CD4-positive, alpha-beta T cell (primary cell): Measurements from ENCODE around the gene RNF111. TPM values are rescaled to one million over a fixed set of nuclear protein-coding genes. Genes with fewer than 3 reads are reported as not detected.

Source experiments
- ATAC-seq: fragments of 200-7000 bp; cut with Tn5 transposase; one replicate; pipeline ENCODE4 v1.10.0; 2022; ENCODE audit warnings: mild to moderate bottlenecking; ENCODE audit not compliant: poor library complexity
- CTCF ChIA-PET: fragments of 350-600 bp; sonication (Branson Sonifier 250); formaldehyde crosslinking; loops from one replicate; lab custom pipeline; 2021; ENCODE audit warnings: antibody characterized with exemption, inconsistent platforms; lab: Charles Lee
- POLR2A ChIA-PET: fragments of 350-600 bp; sonication (Branson Sonifier 250); formaldehyde crosslinking; loops from one replicate; lab custom pipeline; 2021; ENCODE audit warnings: antibody characterized with exemption, inconsistent platforms; lab: Charles Lee
- DNase-seq, 14 experiments: peaks; one replicate each; pipeline ENCODE4 v3.0.0-alpha.2; 2013 to 2020; ENCODE audit warnings: mixed read lengths in 2 of 14
- H3K27ac ChIP-seq, 2 donors: one replicate each; pipeline versions ENCODE4 v1.5.1 to v1.7.0; 2013; ENCODE audit warnings: low read length in 2 of 2, low read depth in 1 of 2, mild to moderate bottlenecking in 1 of 2
- H3K27me3 ChIP-seq, 2 experiments: 1 replicate in 1 of 2; 2 replicates in 1 of 2; pipeline versions ENCODE4 v1.6.1 to v1.7.0; 2013; ENCODE audit warnings: low read length in 2 of 2, control low read depth in 1 of 2, mild to moderate bottlenecking in 1 of 2, moderate library complexity in 1 of 2; ENCODE audit not compliant: insufficient read depth in 2 of 2, control insufficient read depth in 1 of 2
- H3K36me3 ChIP-seq: one replicate; pipeline ENCODE4 v1.6.1; 2013; ENCODE audit warnings: low read length, control low read depth; ENCODE audit not compliant: insufficient read depth
- H3K4me1 ChIP-seq: one replicate; pipeline ENCODE4 v1.6.1; 2013; ENCODE audit warnings: low read length, control low read depth; ENCODE audit not compliant: insufficient read depth
- H3K4me3 ChIP-seq: one replicate; pipeline ENCODE4 v1.5.1; 2013; ENCODE audit warnings: mild to moderate bottlenecking, low read length, moderate library complexity
- H3K9me3 ChIP-seq, 2 experiments: 1 replicate in 1 of 2; 2 replicates in 1 of 2; pipeline versions ENCODE4 v1.6.1 to v1.7.0; 2013; ENCODE audit warnings: low read length in 2 of 2, mild to moderate bottlenecking in 2 of 2, control low read depth in 1 of 2, moderate library complexity in 1 of 2; ENCODE audit not compliant: control insufficient read depth in 1 of 2, insufficient read depth in 1 of 2
- H3K27ac Mint-ChIP-seq: one replicate; pipeline ENCODE4 v1.8.0; 2020; ENCODE audit warnings: mixed read lengths
- H3K27me3 Mint-ChIP-seq: one replicate; pipeline ENCODE4 v1.8.0; 2021; ENCODE audit warnings: mixed read lengths
- H3K36me3 Mint-ChIP-seq: one replicate; pipeline ENCODE4 v1.8.0; 2021; ENCODE audit warnings: low read depth, mixed read lengths
- H3K4me1 Mint-ChIP-seq: one replicate; pipeline ENCODE4 v1.8.0; 2021; ENCODE audit warnings: low read depth, mixed read lengths
- H3K4me3 Mint-ChIP-seq: one replicate; pipeline ENCODE4 v1.8.0; 2020; ENCODE audit warnings: mild to moderate bottlenecking, mixed read lengths
- H3K9me3 Mint-ChIP-seq: one replicate; pipeline ENCODE4 v1.8.0; 2020; ENCODE audit warnings: mixed read lengths
- CTCF ChIP-seq: fragments of 200-600 bp; IDR thresholded peaks from one replicate; pipeline ENCODE4 v1.8.0; 2022; ENCODE audit warnings: antibody characterized with exemption, mild to moderate bottlenecking
- intact Hi-C, 2 experiments: fragments of 100-400 bp; cut with DNase I in 1 of 2; cut with micrococcal nuclease in 1 of 2; formaldehyde crosslinking; loops; one replicate each; pipeline versions ENCODE4 v1.15.1 to v1.9.0; 2023 to 2025; cut with DNase I, micrococcal nuclease
- total RNA-seq, 174 experiments: library from RNA in 2 of 174; stranded (reverse) in 2 of 174; gene quantifications; one replicate each; pipeline ENCODE4 v1.2.3 and lab custom pipeline; 2021 to 2026

The RNF111 gene
- total RNA-seq, 2 experiments from 2014 or later, result 35.4 to 37.1 TPM

- CTCF ChIA-PET, result no interaction called here
- no peaks in the 10 kb centered on the region for H3K27me3 Mint-ChIP-seq
- no peak overlapping the region for H3K4me3 Mint-ChIP-seq
- H3K36me3 Mint-ChIP-seq, result peaks cover 10% of the 10 kb centered on the region
- no peak for ATAC-seq
- H3K9me3 Mint-ChIP-seq, result peaks cover 11% of the 10 kb centered on the region
- intact Hi-C loops, result loop anchor here in 1 of 2 experiments (10.0 kb wide), 1 partner anchor 147 kb away; the partner anchor contains the start of gene RNF111
- no peak overlapping the region for H3K4me3 ChIP-seq
- no peak overlapping the region for H3K27ac ChIP-seq
- no peaks in the 10 kb centered on the region for H3K4me1 ChIP-seq
- H3K9me3 ChIP-seq, result peaks cover 0 to 11% of the 10 kb centered on the region in 2 experiments
- no peak for TF ChIP-seq CTCF
- no peaks in the 10 kb centered on the region for H3K4me1 Mint-ChIP-seq
- POLR2A ChIA-PET, result no interaction called here
- DNase-seq, result no peak
- H3K36me3 ChIP-seq, result no peaks in the 10 kb centered on the region
- no peaks in the 10 kb centered on the region for H3K27me3 ChIP-seq
- H3K27ac Mint-ChIP-seq, result no peak overlapping the region
These were observed 144.0 kb downstream of the RNF111 start for GRCh38 chr15:59131456-59131855.

- no peak overlapping the region for H3K27ac Mint-ChIP-seq
- DNase-seq (no peak), ATAC-seq (no peak)
- Histone ChIP-seq H3K27me3 (no peaks in the 10 kb centered on the region), H3K4me3 (no peak overlapping the region), H3K4me1 (no peaks in the 10 kb centered on the region), H3K27ac (no peak overlapping the region), H3K9me3 (peaks cover 0 to 11% of the 10 kb centered on the region in 2 experiments), H3K36me3 (no peaks in the 10 kb centered on the region)
- CTCF ChIA-PET, result no interaction called here
- H3K36me3 Mint-ChIP-seq, result peaks cover 10% of the 10 kb centered on the region
- H3K4me1 Mint-ChIP-seq, result no peaks in the 10 kb centered on the region
- intact Hi-C loops, result loop anchor here in 1 of 2 experiments (10.0 kb wide), 1 partner anchor 147 kb away; the partner anchor contains the start of gene RNF111
- H3K4me3 Mint-ChIP-seq, result no peak overlapping the region
- H3K9me3 Mint-ChIP-seq, result peaks cover 11% of the 10 kb centered on the region
- POLR2A ChIA-PET, result no interaction called here
- H3K27me3 Mint-ChIP-seq, result no peaks in the 10 kb centered on the region
- TF ChIP-seq CTCF, result no peak
These were observed 144.6 kb downstream of the RNF111 start for GRCh38 chr15:59131969-59132562.

GRCh38 chr15:59133929-59134427 lies 146.5 kb downstream of the RNF111 start:
- ATAC-seq, result no peak
- POLR2A ChIA-PET, result no interaction called here
- Mint-ChIP-seq H3K27me3 (no peaks in the 10 kb centered on the region), H3K27ac (no peak overlapping the region), H3K4me1 (peaks cover 8% of the 10 kb centered on the region), H3K36me3 (peaks cover 6% of the 10 kb centered on the region), H3K4me3 (no peak overlapping the region), H3K9me3 (peaks cover 6% of the 10 kb centered on the region)
- no peak for TF ChIP-seq CTCF
- Histone ChIP-seq H3K27ac (no peak overlapping the region), H3K27me3 (no peaks in the 10 kb centered on the region), H3K9me3 (peaks cover 0 to 11% of the 10 kb centered on the region in 2 experiments), H3K36me3 (no peaks in the 10 kb centered on the region), H3K4me3 (no peak overlapping the region), H3K4me1 (peaks cover 6% of the 10 kb centered on the region)
- intact Hi-C loops, result loop anchor here in 1 of 2 experiments (10.0 kb wide), 1 partner anchor 149 kb away; the partner anchor contains the start of gene RNF111
- no peak for DNase-seq
- CTCF ChIA-PET, result no interaction called here
